Right renal pelvis (tissue), 4 donors: Measurements from ENCODE around the gene SENP7. TPM values are rescaled to one million over a fixed set of nuclear protein-coding genes. Genes with fewer than 3 reads are reported as not detected.
A peak's percentile ranks its signal among the peaks of the same experiment; 100 is the strongest.
"Not testable (repeated sequence)": the region's sequence is repeated elsewhere in the genome, so short reads cannot be mapped to it uniquely, and the experiment has no call there.

Experiments
- DNase-seq, 4 donors: peaks; one replicate each; pipeline ENCODE4 v3.0.0-alpha.2; 2013; ENCODE audit warnings: low read depth in 4 of 4, low spot score in 3 of 4, missing footprints in 1 of 4
- polyA plus RNA-seq, 4 donors: library from polyadenylated mRNA; unstranded; fragments of 120-200 nt; gene quantifications; one replicate each; pipeline ENCODE4 v1.2.1, GENCODE V29; 2013; ENCODE audit not compliant: insufficient read length in 4 of 4

Gene SENP7
- polyA plus RNA-seq, 4 donors, result 59.6 to 85.8 (median 80.2) TPM

DNA sequence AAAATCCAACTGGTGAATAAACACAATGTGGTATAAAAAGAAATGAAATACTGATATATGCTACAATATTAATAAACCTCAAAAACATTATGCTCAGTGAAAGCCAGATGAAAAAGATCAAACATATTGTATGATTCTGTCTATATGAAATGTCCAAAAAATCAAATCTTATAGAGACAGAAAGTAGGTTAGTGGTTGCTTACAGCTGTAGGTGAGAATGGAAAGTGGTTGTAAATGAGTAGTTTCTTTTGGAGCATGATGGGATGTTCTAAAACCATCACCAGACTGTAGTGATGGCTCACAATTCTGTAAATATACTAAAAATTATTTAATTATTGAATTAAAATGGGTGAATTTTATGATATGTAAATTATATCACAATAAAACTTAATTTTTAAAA lies 58.4 kb downstream of the SENP7 start:
- no peak for DNase-seq

GRCh38 chr3:101453961-101454360 lies 59.1 kb downstream of the SENP7 start:
- no peak for DNase-seq

DNA sequence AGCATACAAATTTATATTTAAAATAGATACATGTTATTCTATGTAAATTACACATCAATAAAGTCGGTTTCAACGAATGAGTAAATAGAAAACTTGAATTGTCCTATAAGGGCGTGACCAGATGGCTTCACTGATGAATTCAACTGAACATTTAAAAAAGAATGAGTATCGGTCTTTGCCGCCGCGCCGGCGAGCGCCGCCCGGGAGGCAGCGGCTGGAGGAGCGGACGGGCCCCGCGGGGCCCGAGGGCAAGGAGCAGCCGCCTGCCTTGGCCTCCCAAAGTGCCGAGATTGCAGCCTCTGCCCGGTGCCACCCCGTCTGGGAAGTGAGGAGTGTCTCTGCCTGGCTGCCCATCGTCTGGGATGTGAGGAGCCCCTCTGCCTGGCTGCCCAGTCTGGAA lies 74.4 kb downstream of the SENP7 start:
- DNase-seq, result not testable (repeated sequence)

- DNase-seq, result no peak
Observed at GRCh38 chr3:101433652-101434051, 79.4 kb downstream of the SENP7 start.

- no peak for DNase-seq
Observed at GRCh38 chr3:101423984-101424888, 88.8 kb downstream of the SENP7 start.

- DNase-seq, result no peak
Observed at GRCh38 chr3:101418851-101419250, 94.2 kb downstream of the SENP7 start.

- no peak for DNase-seq
Observed at GRCh38 chr3:101414121-101414520, 98.9 kb downstream of the SENP7 start.

- no peak for DNase-seq
Observed at GRCh38 chr3:101413656-101414055, 99.4 kb downstream of the SENP7 start.

DNA sequence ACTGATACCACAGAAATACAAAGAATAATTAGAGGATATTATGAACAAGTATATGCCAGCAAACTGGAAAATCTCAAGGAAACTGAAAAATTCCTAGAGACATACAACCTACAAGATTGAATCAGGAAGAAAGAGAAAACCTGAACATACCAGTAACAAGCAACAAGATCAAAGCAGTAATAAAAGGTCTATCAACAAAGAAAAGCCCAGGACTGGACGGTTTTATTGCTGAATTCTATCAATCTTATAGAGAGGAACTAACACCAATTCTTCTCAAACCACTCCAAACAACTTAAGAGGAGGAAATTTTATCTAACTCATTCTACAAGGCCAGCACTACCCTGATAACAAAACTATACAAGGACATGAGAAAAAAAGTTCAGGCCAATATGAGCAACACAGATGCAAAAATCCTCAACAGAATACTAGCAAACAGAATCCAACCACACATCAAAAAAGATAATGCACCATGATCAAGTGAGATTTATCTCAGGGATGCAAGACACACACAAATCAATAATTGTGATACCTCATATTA lies 121.5 kb downstream of the SENP7 start:
- no peak for DNase-seq

GRCh38 chr3:101388706-101389105 lies 124.3 kb downstream of the SENP7 start:
- no peak for DNase-seq

DNA sequence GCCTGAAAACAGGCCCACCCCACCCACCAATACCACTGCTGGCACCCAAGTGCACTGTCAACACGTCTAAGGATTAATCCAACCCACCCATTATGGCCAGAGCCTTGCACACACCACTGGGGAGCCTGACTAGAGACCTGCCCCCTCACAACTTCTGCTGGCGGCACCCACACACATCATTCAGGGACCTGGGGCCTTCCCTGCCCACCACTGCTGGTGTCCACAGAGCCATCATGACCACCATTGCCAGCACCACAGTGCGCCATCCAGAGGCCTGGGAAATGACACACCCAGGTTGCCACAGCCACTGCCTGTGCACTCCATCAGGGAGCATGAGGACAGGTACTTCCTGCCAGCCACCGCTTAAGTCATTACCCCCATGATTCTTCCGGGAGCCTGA lies 125.7 kb downstream of the SENP7 start:
- no peak for DNase-seq

DNA sequence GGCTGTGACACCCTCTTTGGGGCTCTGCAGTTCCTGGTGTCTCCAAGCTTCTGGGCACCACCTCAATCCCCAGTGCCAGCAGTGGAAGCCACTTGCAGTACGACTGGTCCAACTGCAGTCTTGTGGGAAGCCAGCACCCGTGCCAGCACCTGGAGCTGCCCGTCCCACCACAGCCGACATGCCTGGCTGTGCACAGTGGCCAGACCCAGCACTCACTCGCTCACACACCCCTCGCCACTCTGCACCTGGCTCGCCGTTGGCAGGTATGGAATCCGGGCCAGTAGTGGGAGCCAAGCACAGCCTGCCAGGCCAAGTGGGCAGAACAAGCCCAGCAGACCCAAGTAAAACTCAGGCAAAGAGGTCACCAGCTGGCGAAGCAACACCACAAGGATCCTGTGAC lies 128.6 kb downstream of the SENP7 start:
- no peak for DNase-seq

DNA sequence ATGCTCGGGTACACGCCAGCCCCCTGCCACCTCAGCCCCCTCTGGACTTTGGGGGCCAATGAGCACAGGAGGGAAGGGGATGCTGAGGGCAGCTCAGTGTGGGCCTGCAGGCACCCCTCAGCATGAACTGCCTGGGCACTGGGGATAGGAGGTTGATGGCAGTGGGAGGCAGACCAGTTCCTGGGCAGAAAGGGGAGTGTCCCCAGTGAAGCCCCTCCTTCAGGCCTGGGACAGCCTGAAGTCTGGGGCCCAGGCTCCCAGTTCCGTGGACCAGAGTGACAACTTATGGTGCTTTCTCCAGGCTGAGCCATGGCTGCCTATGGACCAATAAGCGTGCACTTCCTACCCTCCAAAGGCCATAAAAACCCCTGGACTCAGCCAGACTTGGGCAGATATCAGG lies 129.4 kb downstream of the SENP7 start:
- DNase-seq, result no peak

- DNase-seq, result peak in 3 of 4 donors; percentile 7 to 25 (median 20)
Observed at GRCh38 chr3:101383156-101383575, 129.8 kb downstream of the SENP7 start.

DNA sequence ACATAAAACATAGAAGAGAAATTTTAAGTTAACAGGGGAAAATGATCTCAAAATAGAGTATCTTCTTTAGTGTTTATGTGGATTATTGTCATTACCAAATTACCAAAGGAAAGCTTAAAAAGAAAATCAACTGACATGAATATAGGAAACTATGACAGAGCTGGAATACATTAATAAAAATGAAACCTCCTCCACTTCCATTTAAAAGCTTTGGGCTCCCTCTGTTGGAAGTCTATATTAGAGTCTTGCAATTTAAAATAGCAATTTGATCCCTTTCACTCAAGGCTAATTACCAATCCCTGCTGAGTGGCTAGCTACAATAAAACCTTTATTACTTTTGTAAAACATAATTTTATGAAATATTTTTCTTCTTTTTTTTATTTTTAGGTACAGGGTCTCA lies 131.2 kb downstream of the SENP7 start:
- DNase-seq, result no peak

DNA sequence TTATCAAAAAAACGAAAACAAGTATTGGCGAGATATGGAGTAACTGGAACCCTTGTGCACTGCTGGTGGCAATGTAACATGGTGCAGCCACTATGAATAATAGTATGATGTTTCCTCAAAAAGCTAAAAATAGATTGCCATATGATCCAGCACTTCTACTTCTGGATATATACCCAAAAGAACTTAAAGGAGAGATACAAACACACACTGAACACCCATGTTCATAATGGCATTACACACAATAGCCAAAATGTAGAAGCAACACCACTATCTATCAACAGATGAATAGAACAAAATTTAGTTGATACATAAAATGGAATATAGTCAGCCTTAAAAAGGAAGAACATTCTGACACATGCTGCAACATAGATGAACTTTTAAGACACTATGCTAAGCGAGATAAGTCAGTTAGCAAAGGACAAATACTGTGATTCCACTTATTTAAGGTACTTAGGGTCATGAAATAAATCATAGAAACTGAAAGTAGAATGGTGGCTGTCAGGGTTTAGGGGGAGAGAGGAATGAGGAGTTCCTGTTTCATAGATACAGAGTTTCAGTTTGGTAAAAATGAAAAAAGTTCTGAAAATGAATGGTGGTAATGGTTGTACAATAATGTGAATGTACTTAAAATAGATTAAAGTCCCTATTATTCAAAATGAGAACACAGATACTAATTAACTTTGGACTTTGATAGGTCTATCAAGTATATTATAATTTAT lies 133.2 kb downstream of the SENP7 start:
- no peak for DNase-seq

GRCh38 chr3:101377796-101378195 lies 135.2 kb downstream of the SENP7 start:
- no peak for DNase-seq

DNA sequence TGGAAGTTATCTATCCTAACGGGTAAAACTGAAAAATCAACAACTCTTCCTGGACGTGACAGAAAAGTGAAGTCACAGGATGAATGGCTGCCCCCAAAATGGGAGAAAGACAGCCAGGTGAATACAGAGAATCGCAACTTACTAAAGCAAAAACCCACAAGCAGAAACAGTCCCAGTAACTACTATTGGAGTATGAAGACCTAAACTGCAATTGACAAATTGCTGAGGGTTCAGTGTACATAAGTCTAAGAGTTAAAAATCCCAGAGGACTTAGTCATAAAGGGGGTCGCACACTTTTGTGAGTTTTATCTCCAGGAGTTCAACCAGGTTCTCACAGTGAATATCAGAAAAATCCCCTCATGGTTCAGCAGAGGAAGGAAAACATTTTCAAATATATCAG lies 135.8 kb downstream of the SENP7 start:
- DNase-seq, result no peak

- no peak for DNase-seq
Observed at GRCh38 chr3:101375586-101375985, 137.4 kb downstream of the SENP7 start.

GRCh38 chr3:101362406-101362805 lies 150.6 kb downstream of the SENP7 start:
- no peak for DNase-seq

GRCh38 chr3:101351829-101352228 lies 161.2 kb downstream of the SENP7 start:
- no peak for DNase-seq

- no peak for DNase-seq
Observed at GRCh38 chr3:101340591-101340990, 172.4 kb downstream of the SENP7 start.
